ENCODE measurements around the gene CYTH2. TPM values are rescaled to one million over a fixed set of nuclear protein-coding genes. Genes with fewer than 3 reads are reported as not detected.

The CYTH2 gene, protein sequence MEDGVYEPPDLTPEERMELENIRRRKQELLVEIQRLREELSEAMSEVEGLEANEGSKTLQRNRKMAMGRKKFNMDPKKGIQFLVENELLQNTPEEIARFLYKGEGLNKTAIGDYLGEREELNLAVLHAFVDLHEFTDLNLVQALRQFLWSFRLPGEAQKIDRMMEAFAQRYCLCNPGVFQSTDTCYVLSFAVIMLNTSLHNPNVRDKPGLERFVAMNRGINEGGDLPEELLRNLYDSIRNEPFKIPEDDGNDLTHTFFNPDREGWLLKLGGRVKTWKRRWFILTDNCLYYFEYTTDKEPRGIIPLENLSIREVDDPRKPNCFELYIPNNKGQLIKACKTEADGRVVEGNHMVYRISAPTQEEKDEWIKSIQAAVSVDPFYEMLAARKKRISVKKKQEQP
- total RNA-seq, result 10 to 100 TPM; 12.3 to 47.3 (median 31.0) TPM
- 10 to 100 TPM; 21.0 to 55.3 TPM for polyA plus RNA-seq
- long read RNA-seq, donor 1, full-length matches to known transcripts, result 23 of 30 reads
- long read RNA-seq, donor 1, partial matches to known transcripts, result 3 of 30 reads
- long read RNA-seq, donor 1, other reads (novel, unspliced or antisense), result 4 of 30 reads
- long read RNA-seq, donor 2, full-length matches to known transcripts, result 76 of 87 reads
- long read RNA-seq, donor 2, partial matches to known transcripts, result 5 of 87 reads
- long read RNA-seq, donor 2, other reads (novel, unspliced or antisense), result 6 of 87 reads
- long read RNA-seq, donor 3, full-length matches to known transcripts, result 30 of 47 reads
- long read RNA-seq, donor 3, partial matches to known transcripts, result 14 of 47 reads
- long read RNA-seq, donor 3, other reads (novel, unspliced or antisense), result 3 of 47 reads

DNA sequence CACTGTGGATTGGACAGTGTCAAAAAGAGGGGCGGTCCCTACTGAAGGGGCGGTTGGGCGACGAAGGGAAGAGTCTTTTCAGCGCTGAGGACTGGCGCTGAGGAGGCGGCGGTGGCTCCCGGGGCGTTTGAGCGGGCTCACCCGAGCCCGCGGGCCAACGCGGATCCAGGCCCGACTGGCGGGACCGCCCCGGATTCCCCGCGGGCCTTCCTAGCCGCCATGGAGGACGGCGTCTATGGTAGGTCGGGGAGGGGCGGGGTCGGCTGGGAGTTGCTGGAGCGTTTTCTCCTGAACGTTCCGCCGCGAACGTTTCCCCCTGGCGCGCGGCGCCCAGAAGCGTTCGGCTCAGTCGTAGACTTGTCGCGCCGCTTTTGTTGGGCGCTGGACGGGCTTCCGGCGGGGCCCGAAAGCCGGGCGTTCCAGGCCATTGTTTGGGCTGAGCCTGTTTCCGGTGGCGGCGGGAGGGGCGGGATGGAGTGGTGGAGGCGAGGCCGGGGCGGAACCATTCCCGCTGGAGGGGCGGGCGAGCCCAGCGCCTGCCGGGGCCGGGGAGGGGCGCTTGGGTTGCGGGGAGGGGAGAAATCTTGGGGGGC is at the start of gene CYTH2:
TSS of gene CYTH2 (plus strand) at position 81 of the 593 bp plus-strand sequence. CDS start at position 220, 139 bp downstream.
- Histone ChIP-seq H3K4me1 (peaks cover 2 to 26% (median 16%) of the 10 kb centered on the region in 12 donors), H3K36me3 (peaks cover 0 to 43% (median 40%) of the 10 kb centered on the region in 9 donors), H3K9me3 (no peaks in the 10 kb centered on the region), H3K27me3 (no peaks in the 10 kb centered on the region), H3K4me3 (peak within 1 kb of the TSS; percentile 66 to 100 (median 94)), H3K27ac (peak within 1 kb of the TSS; percentile 94 to 100 (median 100))
- DNase-seq (peak; percentile 93 to 94 (median 93)), ATAC-seq (peak; percentile 35 to 81 (median 73))
- TF ChIP-seq POLR2A (IDR thresholded peaks at IDR 0.05), result peak; percentile 84 to 95
- TF ChIP-seq, protein P1, sequence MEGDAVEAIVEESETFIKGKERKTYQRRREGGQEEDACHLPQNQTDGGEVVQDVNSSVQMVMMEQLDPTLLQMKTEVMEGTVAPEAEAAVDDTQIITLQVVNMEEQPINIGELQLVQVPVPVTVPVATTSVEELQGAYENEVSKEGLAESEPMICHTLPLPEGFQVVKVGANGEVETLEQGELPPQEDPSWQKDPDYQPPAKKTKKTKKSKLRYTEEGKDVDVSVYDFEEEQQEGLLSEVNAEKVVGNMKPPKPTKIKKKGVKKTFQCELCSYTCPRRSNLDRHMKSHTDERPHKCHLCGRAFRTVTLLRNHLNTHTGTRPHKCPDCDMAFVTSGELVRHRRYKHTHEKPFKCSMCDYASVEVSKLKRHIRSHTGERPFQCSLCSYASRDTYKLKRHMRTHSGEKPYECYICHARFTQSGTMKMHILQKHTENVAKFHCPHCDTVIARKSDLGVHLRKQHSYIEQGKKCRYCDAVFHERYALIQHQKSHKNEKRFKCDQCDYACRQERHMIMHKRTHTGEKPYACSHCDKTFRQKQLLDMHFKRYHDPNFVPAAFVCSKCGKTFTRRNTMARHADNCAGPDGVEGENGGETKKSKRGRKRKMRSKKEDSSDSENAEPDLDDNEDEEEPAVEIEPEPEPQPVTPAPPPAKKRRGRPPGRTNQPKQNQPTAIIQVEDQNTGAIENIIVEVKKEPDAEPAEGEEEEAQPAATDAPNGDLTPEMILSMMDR (IDR thresholded peaks at IDR 0.05), result peak in 3 of 12 donors; percentile 1 to 33 (median 7)
- intact Hi-C loops (cut with DNase I), result loop anchor here in 3 of 10 donors (2.0 kb wide), 3 partner anchors 19 to 23 kb away; no protein-coding TSS in a partner anchor
- 0 to 1% (median 1%) methylated on average over 31 to 66 of the region's 66 CpGs for WGBS, 4 donors

DNA sequence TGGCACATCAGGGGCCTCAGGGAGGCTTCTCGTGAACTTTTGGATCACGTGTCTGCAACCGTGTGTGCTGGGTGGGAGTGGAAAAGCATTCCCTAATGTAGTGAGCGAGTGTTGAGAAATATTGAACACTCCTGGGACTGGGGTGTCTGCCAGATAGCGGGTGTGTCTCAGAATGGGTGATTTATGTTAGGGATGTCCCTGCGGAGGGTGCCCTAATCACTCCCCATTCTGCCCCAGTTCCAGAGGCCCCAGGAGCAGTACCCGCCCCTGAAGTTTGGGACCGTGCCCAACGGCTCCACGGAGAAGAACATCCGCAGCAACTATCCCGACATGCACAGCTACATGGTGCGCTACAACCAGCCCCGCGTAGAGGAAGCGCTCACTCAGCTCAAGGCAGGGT is 47.6 kb upstream of the CYTH2 start:
- Histone ChIP-seq H3K9me3 (no peaks in the 10 kb centered on the region), H3K27me3 (no peaks in the 10 kb centered on the region), H3K4me1 (peaks cover 0 to 11% (median 0%) of the 10 kb centered on the region in 12 donors), H3K4me3 (no peak overlapping the region), H3K36me3 (no peaks in the 10 kb centered on the region), H3K27ac (no peak overlapping the region)
- intact Hi-C loops (cut with DNase I), result no loop called here
- 74 to 79% (median 75%) methylated on average over 13 to 16 of the region's 16 CpGs for WGBS, 4 donors
- DNase-seq, result no peak
- TF ChIP-seq, protein P1 (IDR thresholded peaks at IDR 0.05), result no peak
- no peak for TF ChIP-seq POLR2A (IDR thresholded peaks at IDR 0.05)
- no peak for ATAC-seq

DNA sequence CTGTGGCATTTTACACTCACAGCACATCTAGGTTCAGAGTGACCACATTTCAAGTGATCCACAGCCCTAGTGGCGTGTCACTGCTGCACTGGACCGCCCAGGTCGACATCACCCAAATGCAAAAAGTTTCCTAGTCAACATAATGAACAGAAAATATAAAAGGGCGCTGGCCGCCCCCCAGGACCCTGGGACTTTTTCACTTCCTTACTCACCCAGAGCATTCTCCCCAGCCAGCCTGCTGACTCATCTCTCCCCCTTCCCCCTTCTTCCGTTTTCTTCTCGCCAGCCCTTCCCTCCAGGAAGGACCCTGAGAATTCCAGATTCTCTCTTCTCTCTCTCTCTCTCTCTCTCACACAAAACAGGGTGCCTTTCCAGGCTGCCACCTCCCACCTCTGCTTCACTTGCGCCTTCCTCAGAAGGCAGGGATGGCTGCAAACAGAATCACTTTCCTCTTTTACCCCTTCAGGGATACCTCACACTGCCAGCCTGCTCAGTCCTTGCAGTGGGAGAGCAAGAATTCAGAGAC is 44.4 kb upstream of the CYTH2 start:
- TF ChIP-seq POLR2A (IDR thresholded peaks at IDR 0.05), result no peak
- TF ChIP-seq, protein P1 (IDR thresholded peaks at IDR 0.05), result no peak
- Histone ChIP-seq H3K4me1 (peaks cover 0 to 11% (median 0%) of the 10 kb centered on the region in 12 donors), H3K27me3 (no peaks in the 10 kb centered on the region), H3K4me3 (peak overlapping the region in 1 of 12 donors; percentile 29), H3K27ac (peak overlapping the region in 1 of 12 donors; percentile 59), H3K36me3 (no peaks in the 10 kb centered on the region), H3K9me3 (no peaks in the 10 kb centered on the region)
- peak in 3 of 4 donors; percentile 43 to 74 (median 57) for ATAC-seq
- intact Hi-C loops (cut with DNase I), result no loop called here
- WGBS, 4 donors, result 35 to 36% (median 36%) methylated on average over 8 of the region's 8 CpGs
- peak in 1 of 5 donors; percentile 32 for DNase-seq
